ENCODE data around the gene AMN.

The AMN gene

GRCh38 chr14:102920998-102921304 is 1.5 kb upstream of the AMN start:
- no peak overlapping the region for H3K4me2 ChIP-seq (ENCODE audit: insufficient read depth, low read length)

GRCh38 chr14:102923201-102923924 is 900 bp downstream of the AMN start:
- H3K9ac ChIP-seq (ENCODE audit: low read depth, low read length) = no peak overlapping the region
- H3K79me2 ChIP-seq (ENCODE audit: insufficient read depth, low read length) = no peaks in the 10 kb centered on the region
- no peak for ATAC-seq (ENCODE audit: insufficient read depth, low read depth)
- H4K20me1 ChIP-seq (ENCODE audit: insufficient read depth, low read length) = no peaks in the 10 kb centered on the region
- H3K27me3 ChIP-seq (ENCODE audit: insufficient read depth, low read length, poor library complexity) = no peaks in the 10 kb centered on the region
- no peak overlapping the region for H3K4me2 ChIP-seq (ENCODE audit: insufficient read depth, low read length)
- H2AFZ ChIP-seq (ENCODE audit: low read depth, low read length) = no peak overlapping the region
- no peak overlapping the region for H3K4me3 ChIP-seq (ENCODE audit: low read depth in 1 of 2, low read length in 2 of 2)
- H3K4me1 ChIP-seq (ENCODE audit: insufficient read depth, low read length) = peaks cover 4% of the 10 kb centered on the region; the same call in 1 of the 2 replicates
- TF ChIP-seq EZH2 (IDR thresholded peaks at IDR 0.05; ENCODE audit: borderline replicate concordance, low read depth, low read length, severe bottlenecking) = no peak
- no peak for TF ChIP-seq CTCF (IDR thresholded peaks at IDR 0.05; ENCODE audit: borderline replicate concordance, extremely low read depth, low read length, poor library complexity, severe bottlenecking)
- H3K9me3 ChIP-seq (ENCODE audit: insufficient read depth, low read length, severe bottlenecking) = peaks cover 7% of the 10 kb centered on the region
- no peaks in the 10 kb centered on the region for H3K36me3 ChIP-seq (ENCODE audit: insufficient read depth, low read length)
- H3K27ac ChIP-seq (ENCODE audit: low read length) = no peak overlapping the region
- DNase-seq = no peak

More at GRCh38 chr14:102920998-102921304, 1.5 kb upstream of the AMN start:
- H3K4me3 ChIP-seq (ENCODE audit: low read depth in 1 of 2, low read length in 2 of 2) = no peak overlapping the region
- ATAC-seq (ENCODE audit: insufficient read depth, low read depth) = no peak
- H3K27ac ChIP-seq (ENCODE audit: low read length) = no peak overlapping the region
- H3K36me3 ChIP-seq (ENCODE audit: insufficient read depth, low read length) = no peaks in the 10 kb centered on the region
- no peaks in the 10 kb centered on the region for H3K27me3 ChIP-seq (ENCODE audit: insufficient read depth, low read length, poor library complexity)
- H3K9ac ChIP-seq (ENCODE audit: low read depth, low read length) = no peak overlapping the region
- TF ChIP-seq EZH2 (IDR thresholded peaks at IDR 0.05; ENCODE audit: borderline replicate concordance, low read depth, low read length, severe bottlenecking) (no peak), CTCF (IDR thresholded peaks at IDR 0.05; ENCODE audit: borderline replicate concordance, extremely low read depth, low read length, poor library complexity, severe bottlenecking) (no peak)
- H3K4me1 ChIP-seq (ENCODE audit: insufficient read depth, low read length) = no peaks in the 10 kb centered on the region
- H2AFZ ChIP-seq (ENCODE audit: low read depth, low read length) = no peak overlapping the region
- H3K9me3 ChIP-seq (ENCODE audit: insufficient read depth, low read length, severe bottlenecking) = peaks cover 7% of the 10 kb centered on the region
- H3K79me2 ChIP-seq (ENCODE audit: insufficient read depth, low read length) = no peaks in the 10 kb centered on the region
- H4K20me1 ChIP-seq (ENCODE audit: insufficient read depth, low read length) = no peaks in the 10 kb centered on the region
- DNase-seq = no peak

GRCh38 chr14:102923925-102924486 is 1.5 kb downstream of the AMN start:
- Histone ChIP-seq H3K4me2 (ENCODE audit: insufficient read depth, low read length) (no peak overlapping the region), H3K4me3 (ENCODE audit: low read depth in 1 of 2, low read length in 2 of 2) (no peak overlapping the region), H3K79me2 (ENCODE audit: insufficient read depth, low read length) (no peaks in the 10 kb centered on the region), H2AFZ (ENCODE audit: low read depth, low read length) (no peak overlapping the region), H3K36me3 (ENCODE audit: insufficient read depth, low read length) (no peaks in the 10 kb centered on the region), H3K27me3 (ENCODE audit: insufficient read depth, low read length, poor library complexity) (no peaks in the 10 kb centered on the region), H3K4me1 (ENCODE audit: insufficient read depth, low read length) (peaks cover 11% of the 10 kb centered on the region), H3K9ac (ENCODE audit: low read depth, low read length) (no peak overlapping the region), H3K27ac (ENCODE audit: low read length) (no peak overlapping the region), H3K9me3 (ENCODE audit: insufficient read depth, low read length, severe bottlenecking) (peaks cover 7% of the 10 kb centered on the region), H4K20me1 (ENCODE audit: insufficient read depth, low read length) (no peaks in the 10 kb centered on the region)
- ATAC-seq (ENCODE audit: insufficient read depth, low read depth) (no peak), DNase-seq (no peak)
- no peak for TF ChIP-seq CTCF (IDR thresholded peaks at IDR 0.05; ENCODE audit: borderline replicate concordance, extremely low read depth, low read length, poor library complexity, severe bottlenecking)
- TF ChIP-seq EZH2 (IDR thresholded peaks at IDR 0.05; ENCODE audit: borderline replicate concordance, low read depth, low read length, severe bottlenecking) = no peak

Data from DND-41 (cell line).